Adipocyte (in vitro differentiated cells): ENCODE results near the gene EFNA4.

ENCODE experiments used
- DNase-seq: peaks from one replicate; pipeline ENCODE4 v3.0.0-alpha.2; 2015; ENCODE audit warnings: low read depth
- H3K27me3 ChIP-seq: replicated peaks from 2 replicates; pipeline ENCODE4 v1.7.0; 2013; ENCODE audit warnings: mild to moderate bottlenecking, low read length, moderate library complexity; ENCODE audit not compliant: control insufficient read depth, insufficient read depth
- H3K36me3 ChIP-seq: 2 replicates; pipeline ENCODE4 v1.7.0; 2013; ENCODE audit warnings: low read length, mild to moderate bottlenecking, moderate library complexity; ENCODE audit not compliant: control insufficient read depth, insufficient read depth, severe bottlenecking
- H3K4me1 ChIP-seq: 2 replicates; pipeline ENCODE4 v1.7.0; 2013; ENCODE audit warnings: mild to moderate bottlenecking, low read length, moderate library complexity; ENCODE audit not compliant: control insufficient read depth, insufficient read depth
- H3K4me3 ChIP-seq: 2 replicates; pipeline ENCODE4 v1.7.0; 2013; ENCODE audit warnings: mild to moderate bottlenecking, low read length, moderate library complexity
- H3K9ac ChIP-seq: 2 replicates; pipeline ENCODE4 v1.7.0; 2013; ENCODE audit warnings: mild to moderate bottlenecking, low read length, moderate library complexity
- H3K9me3 ChIP-seq: 2 replicates; pipeline ENCODE4 v1.7.0; 2013; ENCODE audit warnings: mild to moderate bottlenecking, low read length, moderate library complexity; ENCODE audit not compliant: control insufficient read depth

EFNA4 gene

DNA sequence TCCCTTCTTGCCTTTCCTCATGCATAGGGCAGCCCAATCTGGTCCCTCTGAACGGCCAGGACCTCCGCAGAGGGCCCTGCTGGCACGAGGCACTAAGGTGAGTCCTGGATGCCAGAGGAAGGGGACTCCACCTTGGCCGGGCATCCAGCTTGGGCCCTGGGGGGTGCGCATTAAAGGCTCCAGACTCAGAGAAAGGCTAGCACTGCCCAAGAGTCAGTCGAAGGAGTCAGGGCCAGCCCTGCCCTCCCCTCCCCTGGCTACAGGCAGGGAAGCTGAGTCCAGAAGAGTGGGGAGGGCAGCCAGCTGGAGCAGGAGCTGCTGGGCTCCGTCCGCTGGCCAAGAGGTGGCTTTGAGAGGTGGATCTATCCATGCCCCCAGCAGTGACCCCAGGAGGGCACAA lies 2.8 kb upstream of the EFNA4 start:
- Histone ChIP-seq H3K9me3 (no peaks in the 10 kb centered on the region), H3K36me3 (peaks cover 38% of the 10 kb centered on the region), H3K27me3 (no peaks in the 10 kb centered on the region), H3K4me3 (no peak overlapping the region), H3K4me1 (peaks cover 22% of the 10 kb centered on the region), H3K9ac (no peak overlapping the region)
- no peak for DNase-seq

DNA sequence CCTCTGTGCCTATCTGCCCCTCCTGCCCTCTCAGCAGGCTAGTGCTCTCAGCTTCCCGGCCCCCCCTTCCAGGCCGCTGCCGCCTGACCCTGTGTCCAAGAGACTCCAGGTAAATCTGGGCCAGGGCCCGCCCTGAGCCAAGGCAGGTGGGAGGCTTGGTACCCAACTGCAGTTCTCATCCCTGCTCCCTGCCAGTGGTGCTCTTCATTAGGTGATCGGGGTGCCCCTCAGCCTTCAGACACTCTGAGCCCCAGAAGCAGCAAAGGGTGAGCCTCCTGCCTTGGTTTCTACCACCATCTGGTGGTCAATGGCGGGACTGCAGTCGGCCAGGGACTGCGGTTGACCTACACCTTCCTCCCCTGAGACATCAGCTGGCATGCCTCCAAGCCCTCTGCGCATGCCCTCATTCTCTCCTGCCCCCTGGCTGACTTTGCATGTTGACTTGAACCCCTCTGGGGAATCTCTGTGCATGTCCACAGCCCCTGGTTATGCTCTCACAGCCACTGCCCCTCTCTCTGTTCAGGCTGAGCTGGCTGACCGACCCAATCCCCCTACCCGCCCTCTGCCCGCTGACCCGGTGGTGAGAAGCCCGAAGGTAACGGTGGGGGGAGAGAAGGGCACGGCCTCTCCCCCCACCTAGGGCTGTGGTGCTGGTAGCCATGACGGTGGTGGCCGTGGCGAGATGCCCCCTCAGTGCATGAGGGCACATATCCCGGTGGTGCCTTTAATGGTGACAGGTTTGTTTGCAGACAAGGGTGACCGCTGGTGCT lies 2.0 kb upstream of the EFNA4 start:
- no peak overlapping the region for H3K9ac ChIP-seq
- DNase-seq: peak; percentile 87
- no peak overlapping the region for H3K4me3 ChIP-seq
- H3K27me3 ChIP-seq: no peaks in the 10 kb centered on the region
- H3K4me1 ChIP-seq: peaks cover 22% of the 10 kb centered on the region
- H3K9me3 ChIP-seq: no peaks in the 10 kb centered on the region
- H3K36me3 ChIP-seq: peaks cover 32% of the 10 kb centered on the region

DNA sequence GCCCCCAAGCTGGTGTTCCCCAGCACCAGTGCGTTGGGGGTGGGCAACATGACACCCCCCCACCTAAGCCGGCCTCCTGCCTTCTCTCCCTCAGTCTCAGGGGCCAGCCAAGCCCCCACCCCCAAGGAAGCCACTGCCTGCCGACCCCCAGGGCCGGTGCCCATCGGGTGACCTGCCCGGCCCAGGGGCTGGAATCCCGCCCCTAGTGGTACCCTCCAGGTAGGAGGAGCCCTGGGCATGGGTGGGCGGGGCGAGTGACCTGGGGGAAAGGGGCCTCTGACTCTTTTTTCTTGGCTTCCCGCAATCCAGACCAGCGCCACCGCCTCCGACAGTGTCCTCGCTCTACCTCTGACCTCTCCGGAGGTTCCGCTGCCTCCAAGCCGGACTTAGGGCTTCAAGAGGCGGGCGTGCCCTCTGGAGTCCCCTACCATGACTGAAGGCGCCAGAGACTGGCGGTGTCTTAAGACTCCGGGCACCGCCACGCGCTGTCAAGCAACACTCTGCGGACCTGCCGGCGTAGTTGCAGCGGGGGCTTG lies 1.3 kb upstream of the EFNA4 start:
- DNase-seq: peak; percentile 37

DNA sequence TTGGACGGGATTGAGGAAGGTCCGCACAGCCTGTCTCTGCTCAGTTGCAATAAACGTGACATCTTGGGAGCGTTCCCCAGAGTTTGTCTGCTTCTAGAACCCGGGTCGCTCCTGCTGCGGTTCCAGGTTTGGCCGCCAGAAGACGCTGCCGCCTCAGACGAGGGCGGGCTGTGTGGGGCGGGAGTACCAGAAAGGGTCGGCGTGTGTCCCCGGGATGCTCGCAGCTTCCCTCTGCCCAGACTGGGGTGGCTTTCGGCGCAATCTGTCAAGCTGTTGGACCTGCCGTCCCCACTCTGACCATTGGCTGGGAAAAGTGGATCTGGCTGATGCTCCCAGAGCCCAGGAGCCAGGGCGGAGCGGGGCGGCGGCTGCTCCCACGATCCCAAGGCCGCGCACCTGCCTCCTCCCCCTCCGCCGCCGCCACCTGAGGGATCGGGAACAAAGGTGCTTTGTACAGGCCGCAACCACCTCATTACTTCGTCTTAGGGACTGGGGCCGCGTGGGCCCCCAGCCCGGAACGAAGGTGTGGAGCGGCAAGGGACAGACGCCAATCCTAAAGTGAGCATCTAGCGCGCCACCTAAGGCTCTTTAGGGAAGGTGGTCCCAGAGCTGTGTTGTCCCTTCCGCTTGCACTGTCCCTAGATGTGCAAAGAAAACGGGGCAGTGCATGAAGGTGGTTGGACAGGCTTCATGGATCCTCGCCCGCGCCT lies 683 bp upstream of the EFNA4 start:
- Histone ChIP-seq H3K9me3 (no peaks in the 10 kb centered on the region), H3K4me1 (peaks cover 22% of the 10 kb centered on the region), H3K4me3 (peak overlapping the region; percentile 96), H3K36me3 (peaks cover 21% of the 10 kb centered on the region), H3K27me3 (no peaks in the 10 kb centered on the region), H3K9ac (peak overlapping the region; percentile 89)
- peak; percentile 55 for DNase-seq

More for the DNA sequence above, 1.3 kb upstream of the EFNA4 start:
- H3K27me3 ChIP-seq: no peaks in the 10 kb centered on the region
- peaks cover 27% of the 10 kb centered on the region for H3K36me3 ChIP-seq
- H3K4me3 ChIP-seq: no peak overlapping the region
- peaks cover 22% of the 10 kb centered on the region for H3K4me1 ChIP-seq
- no peaks in the 10 kb centered on the region for H3K9me3 ChIP-seq
- no peak overlapping the region for H3K9ac ChIP-seq

DNA sequence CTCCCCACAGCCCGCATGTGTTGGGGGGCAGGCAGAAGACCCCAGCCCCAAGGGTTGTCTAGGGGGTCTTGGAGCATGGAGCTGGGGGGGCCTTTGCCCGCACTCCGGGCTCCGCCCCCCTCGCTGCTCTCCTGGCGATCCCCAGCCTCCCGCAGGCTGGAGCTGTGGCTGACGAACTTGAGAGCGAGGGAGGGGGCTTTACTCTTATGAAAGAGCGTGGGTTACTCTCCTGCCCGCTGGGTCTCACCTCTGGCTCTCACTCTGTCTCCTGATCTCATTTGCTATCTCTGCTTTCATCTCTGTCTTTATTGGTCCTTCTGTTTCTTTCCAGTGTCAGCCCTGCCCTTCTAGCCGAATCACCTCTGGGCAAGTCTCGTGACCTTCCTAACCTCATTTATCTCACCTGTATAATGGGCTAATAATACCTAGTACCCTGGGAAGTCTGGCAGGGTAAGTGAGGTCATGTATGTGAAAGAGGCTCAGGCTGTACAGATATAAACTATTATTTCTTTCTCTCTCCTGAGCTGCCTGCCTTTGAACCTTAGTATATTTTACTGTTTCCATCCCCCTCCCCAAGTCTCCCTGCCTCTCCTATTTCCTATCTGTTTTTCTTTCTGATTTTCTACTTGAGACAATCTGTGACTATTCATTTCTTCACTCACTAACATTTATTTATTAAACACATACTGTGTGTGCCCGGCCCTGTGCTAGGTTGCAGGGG lies 731 bp downstream of the EFNA4 start:
- Histone ChIP-seq H3K9me3 (no peaks in the 10 kb centered on the region), H3K4me1 (peaks cover 22% of the 10 kb centered on the region), H3K36me3 (peaks cover 14% of the 10 kb centered on the region), H3K4me3 (peak overlapping the region; percentile 96), H3K27me3 (no peaks in the 10 kb centered on the region), H3K9ac (peak overlapping the region; percentile 89)
- DNase-seq: peak; percentile 72

DNA sequence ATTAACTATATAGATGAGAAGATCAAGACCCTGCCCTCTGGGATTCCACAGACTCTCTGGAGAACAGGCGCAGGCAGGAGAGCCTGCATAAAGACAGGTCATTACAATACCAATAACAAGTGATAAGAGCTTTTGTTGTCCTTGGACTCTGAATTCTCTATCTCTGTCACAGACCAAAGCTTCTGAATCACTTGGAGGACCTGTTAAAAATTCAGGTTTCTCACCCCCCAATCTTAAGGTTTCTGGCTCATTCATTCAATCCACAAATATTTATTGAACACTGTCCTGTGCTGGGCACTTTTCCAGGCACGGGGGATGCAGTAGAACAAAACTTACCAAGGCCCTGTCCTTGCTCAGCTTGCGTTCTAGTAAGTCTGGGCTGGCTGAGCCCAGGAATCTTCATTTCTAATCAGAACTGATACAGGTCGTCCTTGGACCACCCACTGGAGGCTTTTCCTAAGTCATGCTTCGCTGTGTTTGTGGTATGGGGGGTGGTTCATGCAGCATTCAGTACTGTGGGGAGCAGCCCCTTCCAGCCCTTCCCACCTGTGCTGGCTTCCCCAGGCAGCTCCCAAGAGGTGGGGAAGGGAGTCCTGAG lies 1.4 kb downstream of the EFNA4 start:
- no peaks in the 10 kb centered on the region for H3K9me3 ChIP-seq
- H3K36me3 ChIP-seq: peaks cover 10% of the 10 kb centered on the region
- no peak for DNase-seq
- no peaks in the 10 kb centered on the region for H3K27me3 ChIP-seq
- H3K9ac ChIP-seq: no peak overlapping the region
- no peak overlapping the region for H3K4me3 ChIP-seq
- H3K4me1 ChIP-seq: peaks cover 22% of the 10 kb centered on the region

DNA sequence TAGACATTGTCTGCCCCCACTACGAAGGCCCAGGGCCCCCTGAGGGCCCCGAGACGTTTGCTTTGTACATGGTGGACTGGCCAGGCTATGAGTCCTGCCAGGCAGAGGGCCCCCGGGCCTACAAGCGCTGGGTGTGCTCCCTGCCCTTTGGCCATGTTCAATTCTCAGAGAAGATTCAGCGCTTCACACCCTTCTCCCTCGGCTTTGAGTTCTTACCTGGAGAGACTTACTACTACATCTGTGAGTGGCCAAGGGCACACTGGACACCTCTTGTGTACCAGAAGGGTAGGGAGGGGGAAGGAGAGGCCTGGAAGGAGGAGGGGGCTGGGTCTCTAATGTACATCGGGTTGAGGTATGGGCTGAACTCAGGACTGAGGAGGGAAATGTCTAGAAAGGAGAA lies 3.2 kb downstream of the EFNA4 start:
- Histone ChIP-seq H3K9me3 (no peaks in the 10 kb centered on the region), H3K4me1 (peaks cover 22% of the 10 kb centered on the region), H3K9ac (no peak overlapping the region), H3K27me3 (no peaks in the 10 kb centered on the region), H3K36me3 (no peaks in the 10 kb centered on the region), H3K4me3 (no peak overlapping the region)
- DNase-seq: no peak

DNA sequence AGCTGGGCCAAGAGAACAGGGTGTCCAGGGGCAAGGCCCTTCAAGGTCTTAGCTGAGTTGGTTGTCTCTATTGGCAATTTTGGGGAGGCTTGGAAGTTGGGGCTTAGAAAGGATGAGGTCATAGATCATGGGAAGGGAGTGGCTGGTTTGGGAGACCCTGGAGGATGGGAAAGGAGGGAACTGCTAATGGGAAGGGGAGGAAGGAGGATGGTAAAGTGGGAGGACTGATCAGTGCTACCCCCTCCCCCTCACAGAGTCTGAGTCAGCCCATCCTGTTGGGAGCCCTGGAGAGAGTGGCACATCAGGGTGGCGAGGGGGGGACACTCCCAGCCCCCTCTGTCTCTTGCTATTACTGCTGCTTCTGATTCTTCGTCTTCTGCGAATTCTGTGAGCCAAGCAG lies 5.1 kb downstream of the EFNA4 start:
- Histone ChIP-seq H3K4me3 (no peak overlapping the region), H3K9me3 (no peaks in the 10 kb centered on the region), H3K36me3 (no peaks in the 10 kb centered on the region), H3K27me3 (no peaks in the 10 kb centered on the region), H3K9ac (no peak overlapping the region), H3K4me1 (peaks cover 12% of the 10 kb centered on the region)
- DNase-seq: no peak

DNA sequence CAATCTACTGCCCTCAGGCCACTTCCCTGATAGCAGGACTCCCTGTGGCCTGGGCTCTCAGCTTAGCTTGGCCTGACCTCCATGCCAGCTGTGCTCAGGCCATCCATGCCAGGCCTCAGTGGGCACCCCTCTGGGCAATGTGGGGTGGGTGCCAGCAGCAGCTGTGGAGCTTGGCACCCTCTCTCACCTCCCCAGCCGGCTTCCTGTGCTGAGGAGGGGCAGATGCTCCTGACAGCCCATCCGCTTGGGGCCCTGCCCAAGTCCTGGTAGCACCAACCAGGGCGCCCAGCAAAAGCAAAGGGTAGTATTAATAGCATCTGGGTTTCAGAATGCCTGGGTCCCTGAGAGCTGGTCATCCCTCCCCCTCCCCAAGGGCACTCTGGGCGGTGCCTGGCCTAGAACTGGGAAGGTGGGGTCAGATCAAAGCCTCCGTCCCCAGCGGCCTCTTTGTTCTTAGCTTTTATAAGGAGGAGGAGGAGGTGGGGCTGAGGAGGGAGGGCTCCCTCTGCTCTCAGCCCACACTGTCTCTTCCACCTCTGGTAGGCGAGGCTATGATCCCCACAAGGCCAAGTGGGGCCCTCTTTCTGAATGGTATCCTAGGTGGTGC lies 6.1 kb downstream of the EFNA4 start:
- Histone ChIP-seq H3K4me3 (no peak overlapping the region), H3K9me3 (no peaks in the 10 kb centered on the region), H3K36me3 (no peaks in the 10 kb centered on the region), H3K27me3 (peaks cover 2% of the 10 kb centered on the region), H3K9ac (no peak overlapping the region), H3K4me1 (peaks cover 6% of the 10 kb centered on the region)
- no peak for DNase-seq

DNA sequence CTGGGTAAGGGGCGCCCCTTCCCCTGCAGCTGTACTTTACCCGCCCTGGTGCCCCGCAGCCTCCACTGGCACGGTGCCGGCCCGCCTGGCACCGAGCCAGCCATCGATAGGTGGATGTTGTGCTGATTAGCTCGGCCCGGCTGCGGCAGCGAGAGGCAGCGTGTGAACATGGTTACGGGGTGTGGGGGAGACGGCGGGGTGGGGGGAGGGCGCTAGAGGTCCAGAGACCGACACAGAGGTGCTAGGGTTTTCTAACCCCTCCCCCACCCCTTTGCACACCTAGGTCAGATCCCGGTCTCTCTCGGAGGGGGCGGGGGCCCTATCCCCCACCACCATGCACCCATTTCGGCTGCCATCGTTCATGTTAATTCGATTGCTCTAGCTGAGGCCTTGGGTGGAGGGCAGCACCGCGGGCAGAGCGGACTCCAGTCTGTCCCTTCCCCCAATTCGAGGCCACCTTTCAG lies 6.7 kb downstream of the EFNA4 start:
- H3K27me3 ChIP-seq: peaks cover 8% of the 10 kb centered on the region
- peak overlapping the region; percentile 85 for H3K9ac ChIP-seq
- H3K4me1 ChIP-seq: peaks cover 5% of the 10 kb centered on the region
- no peak for DNase-seq
- no peaks in the 10 kb centered on the region for H3K9me3 ChIP-seq
- H3K4me3 ChIP-seq: peak overlapping the region; percentile 84
- no peaks in the 10 kb centered on the region for H3K36me3 ChIP-seq
